Duodenal mucosa (tissue), 2 donors: Measurements from ENCODE around the gene NCKIPSD.

Experiments
- H3K27ac ChIP-seq: one replicate; pipeline ENCODE4 v1.7.0; 2013; ENCODE audit warnings: low read depth, low read length
- H3K27me3 ChIP-seq, 2 donors: one replicate each; pipeline ENCODE4 v1.7.0; 2013; ENCODE audit warnings: low read length in 2 of 2, control low read depth in 1 of 2; ENCODE audit not compliant: insufficient read depth in 2 of 2, control insufficient read depth in 1 of 2
- H3K36me3 ChIP-seq, 2 donors: one replicate each; pipeline ENCODE4 v1.7.0; 2013; ENCODE audit warnings: low read length in 2 of 2, control low read depth in 1 of 2; ENCODE audit not compliant: insufficient read depth in 2 of 2, control insufficient read depth in 1 of 2
- H3K4me1 ChIP-seq, 2 donors: one replicate each; pipeline ENCODE4 v1.7.0; 2013; ENCODE audit warnings: low read length in 2 of 2, control low read depth in 1 of 2; ENCODE audit not compliant: insufficient read depth in 2 of 2, control insufficient read depth in 1 of 2
- H3K4me3 ChIP-seq, 2 donors: one replicate each; pipeline ENCODE4 v1.7.0; 2013; ENCODE audit warnings: low read length in 2 of 2, low read depth in 1 of 2
- H3K9ac ChIP-seq, 2 donors: one replicate each; pipeline ENCODE4 v1.7.0; 2013; ENCODE audit warnings: low read length in 2 of 2, low read depth in 1 of 2
- H3K9me3 ChIP-seq, 2 donors: one replicate each; pipeline ENCODE4 v1.7.0; 2013; ENCODE audit warnings: low read length in 2 of 2, control low read depth in 1 of 2; ENCODE audit not compliant: control insufficient read depth in 1 of 2

The NCKIPSD gene

GRCh38 chr3:48625600-48625999 is 60.1 kb downstream of the NCKIPSD start:
- Histone ChIP-seq H3K27ac (no peak overlapping the region), H3K4me1 (no peaks in the 10 kb centered on the region), H3K27me3 (no peaks in the 10 kb centered on the region), H3K9ac (no peak overlapping the region), H3K9me3 (no peaks in the 10 kb centered on the region), H3K4me3 (no peak overlapping the region), H3K36me3 (peaks cover 18 to 50% of the 10 kb centered on the region in 2 donors)

DNA sequence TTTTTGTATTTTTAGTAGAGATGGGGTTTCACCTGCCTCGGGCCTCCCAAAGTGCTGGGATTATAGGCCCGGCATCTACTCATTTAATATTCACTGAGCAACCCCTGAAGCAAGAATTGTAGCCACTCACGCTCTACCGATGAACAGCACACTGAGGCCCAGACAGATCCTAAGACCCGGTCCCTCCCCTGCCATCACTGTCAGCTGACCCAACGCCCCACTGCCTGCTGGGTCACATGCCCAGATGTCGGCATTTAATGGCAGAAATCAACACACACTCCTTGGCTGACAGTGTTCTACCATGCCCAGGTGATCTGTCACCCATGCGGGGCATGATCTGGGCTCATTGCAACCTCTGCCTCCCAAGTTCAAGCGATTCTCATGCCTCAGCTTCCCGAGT is 60.9 kb downstream of the NCKIPSD start:
- Histone ChIP-seq H3K27me3 (no peaks in the 10 kb centered on the region), H3K9ac (no peak overlapping the region), H3K9me3 (no peaks in the 10 kb centered on the region), H3K4me1 (no peaks in the 10 kb centered on the region), H3K27ac (no peak overlapping the region), H3K36me3 (peaks cover 15 to 44% of the 10 kb centered on the region in 2 donors), H3K4me3 (no peak overlapping the region)

- Histone ChIP-seq H3K4me3 (no peak overlapping the region), H3K4me1 (no peaks in the 10 kb centered on the region), H3K9me3 (no peaks in the 10 kb centered on the region), H3K36me3 (peaks cover 10 to 38% of the 10 kb centered on the region in 2 donors), H3K27me3 (no peaks in the 10 kb centered on the region), H3K9ac (no peak overlapping the region), H3K27ac (no peak overlapping the region)
These were observed 61.7 kb downstream of the NCKIPSD start for GRCh38 chr3:48623851-48624547.
